ENCODE measurements around the gene GSC2.

DNA sequence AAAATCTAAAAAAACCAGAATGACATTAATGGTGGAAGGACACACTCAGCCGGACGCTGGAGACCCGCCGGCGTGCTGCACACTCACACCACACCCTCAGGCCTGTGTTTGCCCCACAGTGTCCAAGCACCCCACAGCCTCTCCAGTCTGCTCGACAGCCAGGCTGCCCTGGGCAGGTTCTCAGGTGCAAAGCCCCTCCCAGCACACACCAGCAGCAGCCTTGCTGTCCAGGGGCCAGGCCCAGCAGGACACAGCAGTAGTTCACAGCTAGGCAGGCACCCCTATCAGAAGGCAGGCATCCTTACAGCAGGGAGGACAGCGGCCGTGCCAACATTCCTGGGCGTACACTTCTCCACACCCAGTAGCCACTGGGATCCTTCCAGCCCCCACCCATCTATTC lies 30.1 kb upstream of the GSC2 start:
- TF ChIP-seq, protein P1, sequence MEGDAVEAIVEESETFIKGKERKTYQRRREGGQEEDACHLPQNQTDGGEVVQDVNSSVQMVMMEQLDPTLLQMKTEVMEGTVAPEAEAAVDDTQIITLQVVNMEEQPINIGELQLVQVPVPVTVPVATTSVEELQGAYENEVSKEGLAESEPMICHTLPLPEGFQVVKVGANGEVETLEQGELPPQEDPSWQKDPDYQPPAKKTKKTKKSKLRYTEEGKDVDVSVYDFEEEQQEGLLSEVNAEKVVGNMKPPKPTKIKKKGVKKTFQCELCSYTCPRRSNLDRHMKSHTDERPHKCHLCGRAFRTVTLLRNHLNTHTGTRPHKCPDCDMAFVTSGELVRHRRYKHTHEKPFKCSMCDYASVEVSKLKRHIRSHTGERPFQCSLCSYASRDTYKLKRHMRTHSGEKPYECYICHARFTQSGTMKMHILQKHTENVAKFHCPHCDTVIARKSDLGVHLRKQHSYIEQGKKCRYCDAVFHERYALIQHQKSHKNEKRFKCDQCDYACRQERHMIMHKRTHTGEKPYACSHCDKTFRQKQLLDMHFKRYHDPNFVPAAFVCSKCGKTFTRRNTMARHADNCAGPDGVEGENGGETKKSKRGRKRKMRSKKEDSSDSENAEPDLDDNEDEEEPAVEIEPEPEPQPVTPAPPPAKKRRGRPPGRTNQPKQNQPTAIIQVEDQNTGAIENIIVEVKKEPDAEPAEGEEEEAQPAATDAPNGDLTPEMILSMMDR (IDR thresholded peaks at IDR 0.05), result no peak
- TF ChIP-seq EZH2 (IDR thresholded peaks at IDR 0.05), result no peak

All from neural progenitor cell (in vitro differentiated cells).